Measurements from ENCODE around the gene CALD1.

CALD1 gene

GRCh38 chr7:134787064-134787463 is 7.6 kb downstream of the CALD1 start:
- Histone ChIP-seq H3K4me1 (ENCODE audit: insufficient read depth, low read length, severe bottlenecking) (no peaks in the 10 kb centered on the region), H4K20me1 (ENCODE audit: insufficient read depth, low read length) (no peaks in the 10 kb centered on the region), H3K27me3 (ENCODE audit: insufficient read depth, low read length) (no peaks in the 10 kb centered on the region; the same call in 1 of the 2 replicates), H3K9me2 (ENCODE audit: low read depth, low read length) (no peaks in the 10 kb centered on the region), H3K27ac (ENCODE audit: low read depth, low read length, poor library complexity, severe bottlenecking) (no peak overlapping the region), H3K36me3 (ENCODE audit: insufficient read depth, low read length) (no peaks in the 10 kb centered on the region), H3K4me3 (ENCODE audit: low read depth, low read length, poor library complexity, severe bottlenecking) (no peak overlapping the region), H2AFZ (ENCODE audit: low read length) (no peak overlapping the region), H3K9me3 (ENCODE audit: low read length) (no peaks in the 10 kb centered on the region), H3K4me2 (ENCODE audit: low read length) (no peak overlapping the region), H3K9ac (ENCODE audit: low read length) (no peak overlapping the region), H3F3A (ENCODE audit: insufficient read depth, low read length) (no peaks in the 10 kb centered on the region), H3K79me2 (ENCODE audit: insufficient read depth, low read length) (no peaks in the 10 kb centered on the region)
- TF ChIP-seq, protein P1, sequence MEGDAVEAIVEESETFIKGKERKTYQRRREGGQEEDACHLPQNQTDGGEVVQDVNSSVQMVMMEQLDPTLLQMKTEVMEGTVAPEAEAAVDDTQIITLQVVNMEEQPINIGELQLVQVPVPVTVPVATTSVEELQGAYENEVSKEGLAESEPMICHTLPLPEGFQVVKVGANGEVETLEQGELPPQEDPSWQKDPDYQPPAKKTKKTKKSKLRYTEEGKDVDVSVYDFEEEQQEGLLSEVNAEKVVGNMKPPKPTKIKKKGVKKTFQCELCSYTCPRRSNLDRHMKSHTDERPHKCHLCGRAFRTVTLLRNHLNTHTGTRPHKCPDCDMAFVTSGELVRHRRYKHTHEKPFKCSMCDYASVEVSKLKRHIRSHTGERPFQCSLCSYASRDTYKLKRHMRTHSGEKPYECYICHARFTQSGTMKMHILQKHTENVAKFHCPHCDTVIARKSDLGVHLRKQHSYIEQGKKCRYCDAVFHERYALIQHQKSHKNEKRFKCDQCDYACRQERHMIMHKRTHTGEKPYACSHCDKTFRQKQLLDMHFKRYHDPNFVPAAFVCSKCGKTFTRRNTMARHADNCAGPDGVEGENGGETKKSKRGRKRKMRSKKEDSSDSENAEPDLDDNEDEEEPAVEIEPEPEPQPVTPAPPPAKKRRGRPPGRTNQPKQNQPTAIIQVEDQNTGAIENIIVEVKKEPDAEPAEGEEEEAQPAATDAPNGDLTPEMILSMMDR (IDR thresholded peaks at IDR 0.05; ENCODE audit: low read length) = no peak
- no peak for TF ChIP-seq EZH2 (IDR thresholded peaks at IDR 0.05; ENCODE audit: borderline replicate concordance, low read length)

DNA sequence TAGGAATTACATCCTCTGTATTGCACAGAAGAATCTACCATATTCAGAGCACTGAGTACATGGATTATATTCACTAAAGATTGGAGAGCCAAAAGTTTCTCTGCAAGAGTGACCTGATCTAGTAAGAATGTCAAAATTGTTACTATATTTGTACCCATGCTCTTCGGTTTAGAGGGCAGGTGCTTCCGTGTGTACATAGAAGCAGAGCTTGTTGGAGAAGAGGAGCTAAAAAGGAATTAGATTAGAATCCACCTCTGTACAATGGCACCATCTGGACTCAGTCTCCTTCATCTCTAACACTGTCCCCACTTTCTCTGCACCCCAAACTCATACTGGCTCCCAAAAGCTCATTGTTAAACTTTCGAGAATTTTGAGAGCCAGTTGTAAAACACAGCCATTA is 8.3 kb downstream of the CALD1 start:
- Histone ChIP-seq H3K4me1 (ENCODE audit: insufficient read depth, low read length, severe bottlenecking) (no peaks in the 10 kb centered on the region), H3F3A (ENCODE audit: insufficient read depth, low read length) (no peaks in the 10 kb centered on the region), H3K9me3 (ENCODE audit: low read length) (no peaks in the 10 kb centered on the region), H3K79me2 (ENCODE audit: insufficient read depth, low read length) (no peaks in the 10 kb centered on the region), H3K36me3 (ENCODE audit: insufficient read depth, low read length) (no peaks in the 10 kb centered on the region), H3K4me3 (ENCODE audit: low read depth, low read length, poor library complexity, severe bottlenecking) (no peak overlapping the region), H3K27ac (ENCODE audit: low read depth, low read length, poor library complexity, severe bottlenecking) (no peak overlapping the region), H4K20me1 (ENCODE audit: insufficient read depth, low read length) (no peaks in the 10 kb centered on the region), H3K9me2 (ENCODE audit: low read depth, low read length) (no peaks in the 10 kb centered on the region), H3K4me2 (ENCODE audit: low read length) (no peak overlapping the region), H3K9ac (ENCODE audit: low read length) (no peak overlapping the region), H3K27me3 (ENCODE audit: insufficient read depth, low read length) (no peaks in the 10 kb centered on the region; the same call in 1 of the 2 replicates), H2AFZ (ENCODE audit: low read length) (no peak overlapping the region)
- TF ChIP-seq, protein P1 (IDR thresholded peaks at IDR 0.05; ENCODE audit: low read length) = no peak
- no peak for TF ChIP-seq EZH2 (IDR thresholded peaks at IDR 0.05; ENCODE audit: borderline replicate concordance, low read length)

DNA sequence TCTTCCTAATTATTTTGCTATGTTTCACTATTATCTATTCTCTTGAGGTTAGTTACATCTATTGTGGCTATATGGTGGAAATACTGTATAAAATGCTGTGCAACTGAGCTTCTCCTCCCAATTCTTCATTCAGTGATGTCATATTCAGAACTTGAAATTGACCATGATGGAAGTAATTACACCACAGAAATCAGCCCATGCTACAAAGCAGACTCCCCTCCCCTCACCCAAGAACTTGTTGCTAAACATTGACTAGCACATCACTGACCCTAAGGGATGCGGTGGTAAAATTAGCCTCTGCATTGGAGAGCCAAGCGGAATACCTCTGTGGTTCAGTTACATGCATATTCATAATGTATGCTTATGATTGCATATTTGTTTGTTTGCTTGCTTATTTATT is 8.8 kb downstream of the CALD1 start:
- H3K9me2 ChIP-seq (ENCODE audit: low read depth, low read length) = no peaks in the 10 kb centered on the region
- no peak for TF ChIP-seq EZH2 (IDR thresholded peaks at IDR 0.05; ENCODE audit: borderline replicate concordance, low read length)
- TF ChIP-seq, protein P1 (IDR thresholded peaks at IDR 0.05; ENCODE audit: low read length) = no peak
- no peaks in the 10 kb centered on the region; the same call in 1 of the 2 replicates for H3K27me3 ChIP-seq (ENCODE audit: insufficient read depth, low read length)
- no peaks in the 10 kb centered on the region for H3K36me3 ChIP-seq (ENCODE audit: insufficient read depth, low read length)
- no peaks in the 10 kb centered on the region for H3F3A ChIP-seq (ENCODE audit: insufficient read depth, low read length)
- H3K4me3 ChIP-seq (ENCODE audit: low read depth, low read length, poor library complexity, severe bottlenecking) = no peak overlapping the region
- H2AFZ ChIP-seq (ENCODE audit: low read length) = no peak overlapping the region
- H3K4me1 ChIP-seq (ENCODE audit: insufficient read depth, low read length, severe bottlenecking) = no peaks in the 10 kb centered on the region
- H4K20me1 ChIP-seq (ENCODE audit: insufficient read depth, low read length) = no peaks in the 10 kb centered on the region
- no peak overlapping the region for H3K27ac ChIP-seq (ENCODE audit: low read depth, low read length, poor library complexity, severe bottlenecking)
- H3K9me3 ChIP-seq (ENCODE audit: low read length) = no peaks in the 10 kb centered on the region
- no peaks in the 10 kb centered on the region for H3K79me2 ChIP-seq (ENCODE audit: insufficient read depth, low read length)
- no peak overlapping the region for H3K4me2 ChIP-seq (ENCODE audit: low read length)
- no peak overlapping the region for H3K9ac ChIP-seq (ENCODE audit: low read length)

Measured in OCI-LY1 (cell line).